GM18868 (cell line): Measurements from ENCODE around the gene MYL2.
"Not testable (repeated sequence)": the region's sequence is repeated elsewhere in the genome, so short reads cannot be mapped to it uniquely, and the experiment has no call there.

Experiments
- ATAC-seq: cut with Tn5 transposase; IDR thresholded peaks from one replicate; pipeline ENCODE4 v1.9.1; 2021; ENCODE audit warnings: mild to moderate bottlenecking, moderate library complexity; ENCODE audit not compliant: unreplicated experiment

The MYL2 gene, protein sequence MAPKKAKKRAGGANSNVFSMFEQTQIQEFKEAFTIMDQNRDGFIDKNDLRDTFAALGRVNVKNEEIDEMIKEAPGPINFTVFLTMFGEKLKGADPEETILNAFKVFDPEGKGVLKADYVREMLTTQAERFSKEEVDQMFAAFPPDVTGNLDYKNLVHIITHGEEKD

DNA sequence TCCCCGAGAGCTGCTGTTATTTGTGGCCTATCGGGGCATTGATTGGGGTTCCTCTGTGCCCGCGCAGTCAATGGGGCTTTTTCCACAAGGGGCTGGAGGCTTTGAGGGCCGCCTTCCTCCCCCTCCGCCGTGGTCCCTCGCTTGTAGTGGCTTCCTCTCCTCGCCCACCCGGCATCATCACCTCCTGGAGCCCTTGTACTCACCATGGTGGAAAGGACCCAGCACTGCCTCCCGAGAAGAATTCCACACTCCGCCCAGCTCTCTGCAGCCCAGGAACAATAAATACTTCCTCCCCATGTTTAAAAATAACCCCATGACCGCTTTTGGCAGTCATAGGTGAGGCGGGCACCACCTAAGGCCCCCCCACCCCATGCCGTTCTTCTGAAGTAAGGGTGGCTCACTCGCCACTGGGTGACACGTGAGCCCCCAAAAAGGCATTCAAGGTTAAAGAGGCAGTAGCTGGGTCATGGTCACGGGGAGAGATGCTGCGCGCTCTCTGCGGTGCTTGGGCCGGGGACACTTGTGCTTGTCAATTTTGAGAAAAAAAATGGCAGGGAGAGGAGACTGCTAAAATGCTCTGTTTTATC lies at the start of gene MYL2:
MYL2 (minus strand) TSS at position 256 of the 587 bp plus-strand sequence; CDS start at position 206, 50 bp downstream.
- ATAC-seq: no peak

DNA sequence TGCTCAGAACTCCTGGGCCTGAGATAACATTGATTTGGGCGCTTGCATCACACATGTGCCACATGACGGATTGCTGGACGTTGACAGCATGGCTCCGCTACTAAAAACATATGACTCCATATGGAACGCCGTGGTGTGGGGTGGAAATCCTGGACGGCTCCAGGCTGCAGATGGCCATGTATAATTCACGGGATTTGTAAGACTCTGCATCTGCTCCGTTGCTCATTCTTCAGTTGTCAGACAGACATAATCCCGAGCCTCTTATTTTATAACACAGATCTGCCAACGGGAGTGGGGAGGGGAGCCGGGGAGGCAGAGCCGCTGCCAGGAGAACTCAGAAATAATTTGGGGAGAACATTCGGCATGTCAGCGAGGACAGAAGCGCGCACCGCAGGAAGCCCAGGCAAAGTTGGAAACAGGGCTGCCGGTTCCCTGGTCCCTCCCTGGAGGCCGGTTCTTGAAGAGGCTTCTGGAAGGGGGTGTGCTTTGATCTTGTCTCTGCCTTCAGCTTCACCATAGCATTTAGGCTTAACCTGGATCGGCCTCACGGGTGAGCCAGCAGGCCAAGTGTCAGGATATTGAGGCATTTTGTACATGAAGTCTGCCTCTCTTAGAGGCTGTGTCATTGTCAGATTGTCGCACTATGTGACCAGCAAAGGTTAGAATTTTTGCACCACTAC lies 45.8 kb upstream of the MYL2 start:
- ATAC-seq: no peak

DNA sequence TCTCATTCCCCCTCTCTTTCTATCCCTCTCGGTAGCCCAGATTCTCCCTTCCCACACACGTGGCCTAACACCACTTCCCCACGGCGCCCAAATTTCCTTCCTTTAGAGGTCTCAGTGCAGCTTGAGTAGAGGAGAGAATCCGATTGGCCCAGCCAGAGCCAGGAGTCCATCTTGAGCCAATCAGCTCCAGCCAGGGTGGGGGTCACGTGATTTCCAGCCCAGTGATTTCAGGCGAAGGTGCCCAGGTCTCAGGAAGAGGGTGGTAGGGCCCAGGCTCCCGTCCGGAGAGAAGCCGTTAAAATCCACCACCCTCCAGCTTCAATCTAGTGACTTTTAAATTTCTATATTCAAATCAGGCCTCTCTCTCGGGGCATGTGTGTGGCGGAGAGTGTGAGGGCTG lies 45.2 kb upstream of the MYL2 start:
- no peak for ATAC-seq

DNA sequence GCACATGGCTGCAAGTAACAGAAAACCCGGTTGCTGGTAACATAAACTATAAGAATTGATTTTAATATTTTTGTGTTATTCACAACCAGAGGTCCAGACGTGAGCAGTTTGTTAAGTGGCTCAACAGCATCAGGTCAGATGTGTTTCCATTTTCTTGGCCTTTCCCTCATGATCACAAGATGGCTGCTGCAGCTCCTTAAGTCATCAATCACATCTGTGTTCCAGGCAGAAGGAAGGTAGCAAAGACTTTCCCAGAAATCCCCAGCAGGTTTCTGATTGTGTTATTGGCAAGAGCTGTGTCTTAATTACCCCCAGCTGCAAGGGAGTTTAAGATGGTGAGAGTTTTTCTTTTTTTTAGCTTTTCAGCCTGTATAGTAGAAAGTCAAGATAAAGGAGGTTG lies 40.4 kb upstream of the MYL2 start:
- ATAC-seq: no peak

DNA sequence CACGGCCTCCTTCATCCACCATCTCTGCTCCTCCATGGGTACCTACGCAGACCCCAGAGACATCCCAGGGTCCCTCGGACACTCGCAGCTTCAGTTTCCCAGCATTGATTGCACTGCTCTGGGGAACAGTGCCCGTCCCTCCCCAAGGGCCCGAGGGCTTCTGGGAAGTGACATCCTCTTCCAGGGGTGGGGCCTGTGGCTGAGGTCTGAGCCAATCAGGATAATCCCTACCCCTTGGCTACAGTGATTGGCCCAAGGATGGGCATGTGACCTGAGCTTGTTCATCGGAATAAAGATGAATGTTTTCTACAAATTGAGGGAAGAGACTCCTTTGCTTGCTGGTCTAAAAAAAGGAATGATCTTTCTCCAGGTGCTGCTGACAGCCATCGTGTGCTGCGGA lies 37.3 kb upstream of the MYL2 start:
- ATAC-seq: no peak

DNA sequence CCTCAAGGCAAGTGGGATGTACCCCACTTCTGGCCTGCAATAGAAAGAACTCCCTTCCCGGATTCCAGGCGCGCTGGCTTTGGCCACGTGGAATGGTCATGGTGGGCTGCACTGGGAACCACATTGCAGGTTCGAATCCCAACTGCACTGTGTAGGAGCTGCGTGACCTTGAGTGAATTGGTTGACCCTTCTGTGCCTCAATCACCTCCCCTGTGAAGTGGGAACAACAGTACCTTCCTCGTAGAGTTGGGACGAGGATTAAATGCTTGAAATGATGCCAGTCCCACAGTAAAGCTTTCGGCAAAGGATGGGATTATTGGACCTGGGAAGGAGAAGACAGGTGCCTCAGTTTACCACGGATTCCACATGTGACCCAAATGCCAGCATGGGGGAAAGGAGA lies 36.8 kb upstream of the MYL2 start:
- no peak for ATAC-seq

DNA sequence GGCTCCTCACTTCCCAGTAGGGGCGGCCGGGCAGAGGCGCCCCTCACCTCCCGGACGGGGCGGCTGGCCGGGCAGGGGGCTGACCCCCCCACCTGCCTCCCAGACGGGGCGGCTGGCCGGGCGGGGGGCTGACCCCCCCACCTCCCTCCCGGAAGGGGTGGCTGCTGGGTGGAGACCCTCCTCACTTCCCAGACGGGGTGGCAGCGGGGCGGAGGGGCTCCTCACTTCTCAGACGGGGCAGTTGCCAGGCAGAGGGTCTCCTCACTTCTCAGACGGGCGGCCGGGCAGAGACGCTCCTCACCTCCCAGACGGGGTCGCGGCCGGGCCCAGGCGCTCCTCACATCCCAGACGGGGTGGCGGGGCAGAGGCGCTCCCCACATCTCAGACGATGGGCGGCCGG lies 30.5 kb upstream of the MYL2 start:
- ATAC-seq: not testable (repeated sequence)

DNA sequence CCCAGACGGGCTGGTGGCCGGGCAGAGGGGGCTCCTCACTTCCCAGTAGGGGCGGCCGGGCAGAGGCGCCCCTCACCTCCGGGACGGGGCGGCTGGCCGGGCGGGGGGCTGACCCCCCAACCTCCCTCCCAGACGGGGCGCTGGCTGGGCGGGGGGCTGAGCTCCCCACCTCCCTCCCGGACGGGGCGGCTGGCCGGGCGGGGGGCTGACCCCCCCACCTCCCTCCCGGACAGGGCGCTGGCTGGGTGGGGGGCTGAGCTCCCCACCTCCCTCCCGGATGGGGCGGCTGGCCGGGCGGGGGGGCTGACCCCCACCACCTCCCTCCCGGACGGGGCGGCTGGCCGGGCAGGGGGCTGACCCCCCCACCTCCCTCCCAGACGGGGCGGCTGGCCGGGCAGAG lies 30.1 kb upstream of the MYL2 start:
- not testable (repeated sequence) for ATAC-seq

DNA sequence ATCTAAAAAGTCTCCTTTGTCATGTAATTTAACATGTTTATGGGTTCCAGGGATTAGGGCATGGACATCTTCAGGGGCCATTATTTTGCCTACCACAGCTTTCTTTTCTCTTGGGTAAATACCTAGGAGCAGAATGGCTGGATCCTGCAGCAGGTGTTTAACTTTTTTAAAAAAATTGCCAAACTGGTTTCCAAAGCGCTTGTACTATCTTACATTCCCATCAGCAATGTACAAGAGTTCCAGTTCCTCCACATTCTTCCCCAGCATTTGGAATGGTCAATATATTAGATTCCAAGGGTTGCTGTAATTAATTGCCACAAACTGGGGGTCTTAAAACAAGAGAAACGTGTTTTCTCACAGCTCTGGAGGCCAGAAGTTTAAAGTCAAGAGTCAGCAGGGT lies 27.7 kb upstream of the MYL2 start:
- no peak for ATAC-seq

DNA sequence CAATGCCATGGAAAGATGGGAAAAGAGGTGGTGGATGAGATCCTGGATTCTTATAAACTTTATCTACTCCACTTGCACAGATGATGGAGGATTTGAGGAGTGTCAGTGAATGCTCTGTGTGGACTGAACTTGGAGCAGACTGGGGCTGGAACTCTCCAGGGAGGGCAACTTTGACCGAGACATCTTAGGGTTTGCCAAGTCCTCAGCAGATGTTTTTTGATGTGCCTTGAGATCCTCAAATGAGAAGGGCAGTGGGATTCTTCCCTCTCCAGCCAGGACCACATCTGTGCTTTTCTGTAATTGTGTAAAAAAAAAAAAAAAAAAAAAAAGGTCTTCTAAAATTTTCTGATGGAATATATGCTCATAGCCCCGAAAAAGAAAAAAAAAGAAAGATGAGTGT lies 23.0 kb upstream of the MYL2 start:
- ATAC-seq: no peak

DNA sequence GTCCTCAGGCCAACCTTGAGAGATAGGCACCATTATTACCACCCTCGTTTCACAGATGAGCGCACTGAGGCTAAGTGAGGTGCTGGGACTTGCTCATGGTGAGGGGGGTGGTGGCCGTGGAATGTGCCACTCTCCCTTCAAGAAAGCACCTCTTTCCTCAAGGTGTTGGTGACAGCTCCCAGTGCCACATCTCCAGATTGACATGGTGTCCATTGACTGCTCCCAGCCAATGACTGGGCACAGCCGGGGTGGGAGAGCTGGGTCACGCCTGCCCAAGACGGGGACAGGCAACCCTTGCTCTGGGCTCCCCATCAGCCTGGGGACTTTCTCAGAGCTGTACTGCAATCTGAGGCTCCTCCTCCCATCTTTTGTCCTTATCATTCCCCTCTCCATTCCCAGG lies 21.0 kb upstream of the MYL2 start:
- no peak for ATAC-seq

DNA sequence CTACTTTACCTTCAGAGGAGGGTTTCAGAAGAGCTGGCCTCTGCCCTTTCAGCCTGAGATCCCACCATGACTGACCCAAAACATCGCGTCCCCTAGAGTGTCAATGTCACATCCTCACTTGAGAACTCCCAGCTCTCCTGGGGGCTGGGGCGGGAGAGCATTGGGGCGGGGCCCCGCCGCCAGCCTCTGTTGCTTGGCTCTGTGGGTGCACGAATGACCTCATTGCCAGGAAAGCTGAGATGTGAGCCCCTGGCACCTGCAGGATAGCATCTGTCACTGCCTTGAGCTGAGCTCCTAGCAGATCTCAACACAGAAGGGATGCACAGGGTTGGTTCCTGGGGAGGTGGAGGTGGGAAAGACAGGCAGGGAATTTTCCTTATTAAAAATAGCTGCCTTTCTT lies 20.6 kb upstream of the MYL2 start:
- ATAC-seq: no peak

DNA sequence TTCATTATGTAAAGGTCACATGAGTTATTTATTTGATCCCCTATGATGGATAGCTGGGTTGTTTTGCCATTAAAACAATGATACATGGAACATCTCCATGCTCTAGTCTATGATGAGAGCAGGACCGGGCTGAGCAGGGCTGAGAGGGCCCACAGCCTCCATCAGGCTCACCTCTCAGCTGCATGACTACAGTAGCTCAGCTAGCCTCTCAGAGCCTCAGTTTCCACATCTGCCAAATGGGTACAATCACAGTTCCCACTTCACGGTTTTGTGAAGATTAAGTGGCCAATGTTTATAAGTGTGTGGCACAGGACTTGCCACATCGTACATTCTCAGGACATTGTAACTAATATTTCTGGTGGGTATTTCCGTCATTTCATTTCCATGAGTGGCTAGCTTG lies 19.9 kb upstream of the MYL2 start:
- ATAC-seq: no peak

DNA sequence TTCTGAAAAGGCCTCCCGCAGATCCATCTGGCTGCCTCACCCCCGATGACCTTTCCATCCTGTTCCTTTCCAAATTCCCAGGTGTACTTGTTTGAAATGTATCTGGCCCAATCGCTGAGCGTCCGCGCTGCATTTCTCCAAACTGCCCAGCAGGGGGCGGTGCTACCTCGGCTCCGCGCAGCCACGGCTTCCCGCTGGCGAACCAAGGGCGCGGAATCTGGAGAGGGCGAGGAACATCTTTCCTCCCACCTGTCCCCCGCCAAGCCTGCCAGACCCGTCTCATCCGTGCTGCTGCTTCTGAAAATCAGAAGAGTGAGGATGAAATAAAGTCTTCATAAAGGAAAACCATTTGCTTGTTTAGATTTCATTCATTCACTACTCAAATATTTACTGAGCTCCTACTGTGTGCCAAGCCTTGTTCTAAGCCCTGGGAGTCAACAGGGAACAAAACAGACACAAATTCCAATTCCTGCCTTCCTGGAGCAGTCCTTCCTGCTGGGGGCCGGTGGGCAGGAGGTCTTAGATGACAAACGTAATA lies 16.8 kb upstream of the MYL2 start:
- ATAC-seq: no peak

DNA sequence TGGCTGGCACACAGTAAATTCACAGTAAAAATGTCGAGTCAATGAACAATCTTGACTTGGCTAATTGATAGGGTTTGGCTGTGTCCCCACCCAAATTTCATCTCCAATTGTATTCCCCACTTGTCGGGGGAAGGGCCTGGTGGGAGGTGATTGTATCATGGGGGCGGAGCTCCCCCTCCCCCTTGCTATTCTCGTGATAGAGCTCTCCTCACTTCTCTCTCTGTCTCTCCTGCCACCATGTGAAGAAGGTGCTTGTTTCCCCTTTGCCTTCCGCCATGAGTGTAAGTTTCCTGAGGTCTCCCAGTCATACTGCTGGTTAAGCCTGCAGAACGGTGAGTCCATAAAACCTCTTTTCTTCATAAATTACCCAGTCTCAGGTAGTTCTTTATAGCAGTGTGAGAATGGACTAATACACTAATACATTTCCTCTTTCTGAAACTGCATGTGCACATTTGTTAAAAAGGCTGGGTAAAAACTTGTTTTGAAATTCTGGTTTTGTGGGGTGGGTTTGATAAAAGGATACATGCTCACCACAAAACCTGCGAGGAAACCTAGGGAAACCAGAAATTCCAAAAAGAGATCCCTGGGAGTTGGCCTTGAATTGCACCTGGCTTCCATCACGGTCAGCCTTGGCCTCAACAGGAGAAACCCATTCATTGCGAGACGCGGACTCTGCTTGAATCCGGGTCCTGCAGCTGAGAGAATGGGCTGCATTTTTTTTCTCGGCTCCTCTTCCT lies 16.2 kb upstream of the MYL2 start:
- ATAC-seq: no peak

DNA sequence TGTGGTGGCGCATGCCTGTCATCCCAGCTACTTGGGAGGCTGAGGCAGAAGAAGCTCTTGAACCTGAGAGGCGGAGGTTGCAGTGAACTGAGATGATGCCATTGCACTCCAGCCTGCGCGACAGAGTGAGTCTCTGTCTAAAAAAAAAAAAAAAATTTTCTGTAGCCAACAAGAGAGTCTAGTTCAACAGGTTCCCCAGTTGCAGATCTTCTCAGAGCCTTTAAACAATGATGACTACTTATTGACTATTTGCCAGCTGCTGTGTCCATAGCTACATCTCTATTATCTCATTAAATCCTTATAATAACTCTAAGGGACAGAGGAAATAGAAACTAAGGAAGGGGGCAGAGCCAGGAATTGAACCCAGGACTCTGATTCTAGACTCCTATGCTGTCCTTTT lies 15.2 kb upstream of the MYL2 start:
- no peak for ATAC-seq

DNA sequence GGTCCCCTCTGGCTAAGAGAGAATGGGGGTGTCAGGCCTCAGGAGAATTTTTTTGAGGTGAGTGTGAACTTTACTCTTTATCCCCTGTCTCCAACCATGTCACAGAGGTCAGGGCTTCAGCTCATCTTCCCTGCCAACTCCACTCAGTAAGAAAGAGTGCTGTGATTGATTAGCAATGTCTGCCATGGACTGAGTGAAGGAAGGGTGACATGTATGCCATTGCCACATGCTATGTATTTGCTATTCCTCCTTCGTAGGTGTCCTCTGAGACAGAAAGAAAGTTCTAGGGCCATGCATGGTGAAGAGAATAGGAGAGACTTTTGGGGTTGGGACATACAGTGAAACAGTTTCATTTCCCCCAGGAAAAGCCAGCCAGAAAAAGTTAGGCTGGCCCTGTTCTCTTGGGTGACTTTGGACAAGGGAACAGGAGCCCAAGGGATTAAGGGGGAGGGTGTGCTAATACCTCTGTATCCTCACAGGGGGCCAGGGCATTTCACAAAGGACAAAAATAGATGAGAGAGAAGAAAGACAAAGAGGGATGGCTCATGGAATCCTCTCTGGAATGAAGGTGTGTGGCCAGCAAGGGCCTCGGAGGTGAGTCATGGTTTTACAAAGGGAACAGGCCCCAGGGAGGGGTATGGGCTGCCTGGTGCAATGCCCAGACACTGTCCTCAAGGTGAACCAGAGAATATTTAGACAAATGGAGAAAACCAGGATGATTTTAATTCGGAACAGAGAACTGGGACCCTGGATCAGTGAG lies 13.9 kb upstream of the MYL2 start:
- ATAC-seq: no peak

DNA sequence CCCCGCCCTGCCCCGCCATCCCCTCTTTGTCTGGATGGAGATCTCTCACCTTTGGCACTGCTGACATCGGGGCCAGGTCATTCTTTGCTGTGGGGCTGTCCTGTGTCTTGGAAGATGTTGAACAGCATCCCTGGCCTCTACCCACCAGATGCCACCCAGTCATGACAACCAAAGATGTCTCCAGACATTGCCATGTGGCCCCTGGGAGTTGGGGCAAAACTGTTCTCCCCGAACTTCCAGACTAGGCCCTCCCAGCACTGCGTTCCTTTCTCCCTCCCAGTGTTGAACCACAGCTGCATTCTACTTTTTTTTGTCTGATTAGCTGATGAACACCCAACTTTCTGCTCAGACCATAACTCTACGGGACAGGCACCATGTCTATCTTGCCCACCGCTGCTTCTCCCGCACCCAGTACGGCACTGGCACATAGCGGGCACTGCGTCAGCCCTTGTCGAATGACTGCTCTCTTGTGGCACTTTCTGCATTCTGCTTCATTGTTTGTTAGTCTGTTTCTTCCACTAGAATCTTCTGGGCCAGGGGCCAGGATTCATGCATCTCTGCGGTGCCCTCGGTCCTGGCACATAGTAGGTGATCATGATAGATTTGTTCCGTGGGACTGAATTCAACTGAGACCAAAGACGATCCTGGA lies 13.1 kb upstream of the MYL2 start:
- ATAC-seq: no peak

DNA sequence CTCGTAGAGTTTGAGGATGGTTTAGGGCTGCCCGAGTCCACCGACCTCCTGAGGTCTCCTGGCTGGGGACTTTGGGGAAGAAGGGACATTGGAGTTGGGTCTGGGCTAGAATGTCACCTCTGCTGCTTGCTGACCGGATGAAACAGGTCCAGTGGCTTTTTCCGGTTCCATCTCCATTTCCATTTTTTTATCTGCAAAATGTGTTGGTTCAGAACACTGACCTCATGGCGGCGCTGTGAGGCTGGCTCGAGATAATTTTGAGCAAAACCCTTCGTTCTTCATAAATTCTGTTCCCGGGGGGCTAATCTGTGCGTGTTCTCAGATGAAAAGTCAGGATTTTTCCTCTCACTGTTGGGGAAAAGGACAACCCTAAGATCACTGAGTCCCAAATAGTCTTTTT lies 11.7 kb upstream of the MYL2 start:
- no peak for ATAC-seq

DNA sequence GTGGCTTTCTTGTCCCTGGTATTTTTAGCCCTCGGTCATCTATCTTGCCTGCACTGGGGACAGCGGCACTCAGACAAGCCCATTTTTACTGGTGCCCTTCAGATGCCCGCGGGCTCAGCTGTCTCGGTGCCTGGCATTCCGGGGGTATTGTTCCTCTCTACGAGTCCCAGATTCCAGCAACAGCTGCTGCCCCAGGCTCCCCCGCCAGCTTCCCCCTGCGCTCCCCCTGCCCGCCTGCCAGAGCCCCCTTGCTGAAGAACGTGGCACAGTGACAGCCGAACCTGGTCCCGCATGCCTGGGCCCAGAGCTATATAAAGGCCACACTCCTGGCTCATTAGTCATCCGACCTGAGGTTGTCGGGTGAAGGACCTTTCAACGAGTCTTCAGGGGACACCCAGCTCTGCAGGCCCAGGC lies 10.9 kb upstream of the MYL2 start:
- no peak for ATAC-seq
